Posterior cingulate gyrus (tissue), 11 donors: ENCODE results near the gene HIBCH.
A peak's percentile ranks its signal among the peaks of the same experiment; 100 is the strongest.
"Not testable (repeated sequence)": the region's sequence is repeated elsewhere in the genome, so short reads cannot be mapped to it uniquely, and the experiment has no call there.

Experiments used
- DNase-seq, 10 donors: peaks; one replicate each; pipeline versions ENCODE4 v3.0.0 to v3.0.0-alpha.2; 2020 to 2021; ENCODE audit warnings: mixed read lengths in 3 of 10
- intact Hi-C: fragments of 100-400 bp; cut with DNase I; formaldehyde crosslinking; loops from one replicate; pipeline ENCODE4 v1.15.1; 2023

Gene HIBCH

DNA sequence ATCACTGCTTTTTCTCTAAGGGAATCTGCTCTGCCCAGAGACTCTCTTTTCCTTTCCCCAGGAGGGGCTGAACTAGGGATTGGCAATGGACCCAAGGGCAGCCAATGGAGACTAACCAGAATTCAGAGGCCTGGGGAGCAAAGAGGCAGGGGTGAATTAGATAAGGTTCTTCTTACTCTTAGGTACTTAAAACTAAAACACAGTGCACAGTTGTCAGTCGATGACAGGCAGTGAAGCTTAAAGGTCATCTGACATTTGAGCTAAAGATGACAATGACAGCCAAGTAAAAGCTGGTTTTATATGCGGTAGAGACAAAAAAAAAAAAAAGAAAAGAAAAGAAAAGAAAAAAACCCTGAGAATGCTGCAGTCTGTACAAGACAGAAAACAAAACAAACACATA, 57.8 kb downstream of the HIBCH start:
- intact Hi-C loops = no loop called here
- no peak for DNase-seq

DNA sequence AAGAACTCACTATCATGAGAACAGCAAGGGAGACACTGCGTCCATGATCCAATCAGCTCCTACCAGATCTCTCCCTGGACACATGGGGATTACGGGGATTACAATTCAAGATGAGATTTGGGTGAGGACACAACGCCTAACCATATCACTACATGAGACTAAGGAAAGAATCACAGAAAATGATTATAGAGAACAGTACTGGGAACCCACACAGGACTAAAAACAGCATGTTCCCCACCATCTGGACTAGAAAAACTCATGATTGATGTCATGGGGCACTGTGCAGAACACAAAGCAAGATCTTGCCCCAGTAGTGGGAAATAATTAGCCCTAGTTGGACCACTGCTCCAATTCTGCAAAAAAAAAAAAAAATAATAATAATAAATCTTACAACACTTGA, 63.5 kb downstream of the HIBCH start:
- intact Hi-C loops = no loop called here
- no peak for DNase-seq

DNA sequence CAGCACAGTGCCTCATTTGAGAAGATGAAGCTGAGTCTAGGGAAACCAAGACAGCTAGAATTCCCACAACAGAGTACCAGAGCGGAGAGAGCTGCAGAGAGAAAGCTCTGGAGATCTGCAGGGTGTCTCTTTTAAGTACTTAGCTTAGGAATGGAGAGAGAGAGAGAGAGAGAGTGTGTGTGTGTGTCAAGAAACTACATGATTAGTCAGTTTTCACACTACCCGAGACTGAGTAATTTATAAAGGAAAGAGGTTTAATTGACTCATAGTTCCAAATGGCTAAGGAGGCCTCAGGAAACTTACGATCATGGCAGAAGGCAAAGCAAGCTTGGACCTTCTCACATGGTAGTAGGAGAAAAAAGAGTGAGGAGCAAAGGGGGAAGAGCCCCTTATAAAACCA, 64.0 kb downstream of the HIBCH start:
- intact Hi-C loops = no loop called here
- DNase-seq = no peak

DNA sequence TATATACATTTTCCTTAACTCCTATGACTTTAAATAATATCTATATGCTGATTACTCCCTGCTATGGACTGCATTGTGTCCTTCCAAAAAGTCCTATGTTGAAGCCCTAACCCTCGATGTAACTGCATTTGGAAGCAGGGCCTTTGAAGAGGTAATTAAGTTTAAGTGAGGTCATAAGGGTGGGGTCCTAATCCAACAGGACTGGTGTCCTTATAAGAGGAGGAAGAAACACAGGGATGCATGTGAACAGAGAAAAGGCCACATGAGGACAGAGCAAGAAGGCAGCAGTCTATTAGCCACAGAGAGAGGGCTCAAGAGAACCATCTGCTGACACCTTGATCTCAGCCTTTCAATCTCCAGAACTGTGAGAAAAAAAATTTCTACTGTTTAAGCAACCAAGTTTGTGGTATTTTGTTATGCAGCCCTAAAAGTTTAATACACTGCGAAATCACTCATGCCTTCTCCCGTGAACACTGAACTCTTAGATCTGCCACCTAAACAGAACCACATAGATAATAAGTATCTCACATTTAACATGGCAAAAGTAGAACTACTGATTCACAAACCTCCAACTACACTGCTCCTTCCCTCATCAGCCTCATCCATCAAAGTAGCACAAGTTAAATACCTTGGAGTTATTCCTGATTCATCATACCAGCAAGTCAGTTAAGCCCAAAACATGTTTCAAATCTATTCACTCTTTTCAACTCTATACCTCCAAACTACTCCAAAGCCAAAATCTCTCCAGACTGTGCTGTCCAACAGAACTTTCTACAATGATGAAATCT, 65.4 kb downstream of the HIBCH start:
- intact Hi-C loops = no loop called here
- DNase-seq = no peak

DNA sequence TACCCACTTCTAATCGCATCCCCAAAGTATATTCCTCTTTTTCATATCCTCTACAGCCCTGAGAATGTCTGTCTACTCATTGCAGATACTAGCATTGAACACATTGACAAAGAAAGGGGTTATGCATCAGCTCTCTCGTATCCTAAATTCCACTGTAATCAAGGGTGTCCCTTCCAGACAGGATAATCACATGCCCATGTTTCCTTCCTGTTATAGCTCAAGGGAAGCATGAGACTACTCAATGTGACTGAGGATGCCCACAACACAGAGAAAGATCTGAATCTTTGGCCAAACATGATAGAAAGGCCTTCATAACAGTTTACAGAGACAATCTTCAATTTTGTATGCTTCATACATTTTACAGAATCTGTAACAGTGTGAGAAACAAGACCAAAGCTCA, 69.2 kb downstream of the HIBCH start:
- intact Hi-C loops = no loop called here

DNA sequence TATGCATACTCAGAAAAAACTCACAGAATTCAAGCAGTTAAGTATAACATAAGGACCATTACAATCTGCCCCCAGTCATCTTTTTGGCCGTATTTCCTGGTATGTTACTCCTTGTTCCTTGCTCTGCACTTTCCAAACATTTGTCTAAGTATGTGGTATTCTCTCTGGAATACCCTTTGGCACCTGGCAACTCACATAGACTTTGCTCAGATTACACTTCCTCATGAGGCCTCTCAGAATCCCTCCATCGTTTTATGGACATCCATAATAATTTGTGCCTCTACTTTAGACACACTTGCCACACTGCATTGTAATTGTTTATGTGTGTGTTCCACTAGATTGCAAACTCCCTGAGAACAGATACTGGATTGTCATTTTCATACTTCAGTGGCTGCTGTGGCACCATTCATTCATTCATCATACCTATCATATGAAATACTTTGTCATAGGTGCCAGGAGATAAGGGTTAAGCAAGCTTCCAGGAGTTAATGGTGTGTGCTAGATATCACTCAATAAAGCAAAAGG, 84.0 kb downstream of the HIBCH start:
- no peak for DNase-seq
- intact Hi-C loops = no loop called here

More for the DNA sequence above, 69.2 kb downstream of the HIBCH start:
- DNase-seq = no peak

DNA sequence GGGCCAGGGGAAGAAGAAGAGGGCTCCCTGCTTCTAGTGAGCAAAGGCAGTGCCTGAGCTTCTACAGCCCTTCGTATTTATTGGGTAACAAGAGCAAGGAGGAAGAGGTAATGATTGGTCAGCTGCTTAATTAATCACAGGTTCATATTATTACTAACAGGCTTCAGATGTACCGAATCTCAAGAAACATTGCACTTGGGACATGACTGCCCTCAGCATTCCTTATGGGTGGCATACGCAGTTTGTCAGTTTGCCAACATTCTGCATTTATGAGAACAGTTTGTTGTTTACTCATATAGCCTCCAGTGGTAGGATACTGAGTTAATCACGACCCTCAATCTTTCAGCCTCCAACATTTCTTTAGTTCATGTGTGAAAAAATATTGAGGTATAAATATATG, 84.5 kb downstream of the HIBCH start:
- DNase-seq = no peak
- intact Hi-C loops = no loop called here

DNA sequence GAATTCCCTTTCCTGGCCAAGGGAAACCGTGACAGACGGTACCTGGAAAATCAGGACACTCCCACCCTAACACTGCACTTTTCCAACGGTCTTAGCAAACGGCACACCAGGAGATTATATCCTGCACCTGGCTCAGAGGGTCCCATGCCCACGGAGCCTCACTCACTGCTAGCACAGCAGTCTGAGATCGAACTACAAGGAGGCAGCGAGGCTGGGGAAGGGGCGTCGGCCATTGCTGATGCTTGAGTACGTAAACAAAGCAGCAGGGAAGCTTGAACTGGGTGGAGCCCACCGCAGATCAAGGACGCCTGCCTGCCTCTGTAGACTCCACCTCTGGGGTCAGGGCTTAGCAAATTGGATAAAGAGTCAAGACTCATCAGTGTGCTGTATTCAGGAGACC, 95.6 kb downstream of the HIBCH start:
- intact Hi-C loops = not testable (repeated sequence)
- DNase-seq = peak in 1 of 10 donors; percentile 69

DNA sequence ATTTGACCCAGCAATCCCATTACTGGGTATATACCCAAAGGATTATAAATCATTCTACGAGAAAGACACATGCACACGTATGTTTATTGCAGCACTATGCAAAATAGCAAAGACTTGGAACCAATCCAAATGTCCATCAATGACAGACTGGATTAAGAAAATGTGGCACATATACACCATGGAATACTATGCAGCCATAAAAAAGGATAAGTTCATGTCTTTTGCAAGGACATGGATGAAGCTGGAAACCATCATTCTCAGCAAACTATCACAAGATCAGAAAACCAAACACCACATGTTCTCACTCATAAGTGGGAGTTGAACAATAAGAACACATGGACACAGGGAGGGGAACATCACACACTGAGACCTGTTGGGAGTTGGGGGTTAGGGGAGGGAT, 96.9 kb downstream of the HIBCH start:
- DNase-seq, intact Hi-C loops: not testable (repeated sequence)

DNA sequence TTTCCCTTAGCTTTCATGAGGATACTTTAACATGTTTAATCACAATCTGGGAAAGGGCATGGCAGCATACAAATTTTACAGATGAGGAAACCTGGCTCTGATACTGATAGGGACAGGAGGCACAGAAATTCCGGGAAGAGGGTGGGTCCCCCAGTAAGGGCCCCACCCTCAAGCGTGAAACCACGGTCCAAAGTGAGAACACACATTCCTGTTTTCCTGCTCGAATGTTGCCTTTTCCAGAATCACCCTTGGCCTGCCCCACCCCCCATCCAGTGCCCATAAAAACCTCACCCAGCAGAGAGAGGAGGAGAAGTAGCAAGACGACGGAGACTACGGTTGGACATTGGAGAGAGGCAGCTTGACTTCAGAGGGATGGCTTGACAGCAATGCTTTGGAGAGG, 98.2 kb downstream of the HIBCH start:
- intact Hi-C loops = no loop called here
- DNase-seq = no peak

DNA sequence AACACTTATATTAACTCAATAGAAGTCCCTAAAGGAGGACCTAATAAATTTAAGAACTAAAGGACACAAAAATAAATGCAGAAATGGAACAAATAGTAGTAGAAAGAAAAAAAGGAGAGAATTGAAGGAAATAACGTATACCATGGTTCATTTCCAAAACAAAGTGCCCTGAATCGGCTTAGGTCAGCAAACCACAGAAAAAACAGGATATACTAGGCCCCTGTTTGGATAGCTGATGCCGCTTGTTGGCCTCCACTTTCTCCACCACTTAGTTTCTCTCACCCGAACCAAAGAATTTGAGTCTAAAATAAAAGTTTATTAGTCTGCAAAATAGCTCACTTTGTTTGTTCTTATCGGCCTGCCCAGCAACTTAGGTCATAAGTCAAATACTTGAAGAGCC, 100.4 kb downstream of the HIBCH start:
- no peak for DNase-seq
- intact Hi-C loops = no loop called here

DNA sequence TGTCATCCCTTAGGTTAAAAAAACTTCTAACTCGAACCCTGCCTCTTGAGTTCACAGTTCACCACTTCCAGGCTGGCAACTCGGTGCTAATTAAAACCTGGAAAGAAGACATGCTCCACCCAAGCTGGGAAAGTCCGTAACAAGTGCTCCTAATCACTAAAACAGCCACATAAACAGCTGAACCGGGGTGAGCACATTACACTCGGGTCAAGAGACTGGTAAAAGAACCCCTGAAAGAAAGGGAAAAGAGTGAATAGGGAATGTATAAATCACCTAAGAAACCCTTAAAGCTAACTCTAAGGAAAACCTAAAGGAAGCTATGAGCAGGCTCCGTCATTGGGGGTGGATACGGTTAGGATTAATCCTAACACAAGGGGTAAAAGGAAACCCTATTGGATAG, 102.0 kb downstream of the HIBCH start:
- no peak for DNase-seq
- intact Hi-C loops = no loop called here

DNA sequence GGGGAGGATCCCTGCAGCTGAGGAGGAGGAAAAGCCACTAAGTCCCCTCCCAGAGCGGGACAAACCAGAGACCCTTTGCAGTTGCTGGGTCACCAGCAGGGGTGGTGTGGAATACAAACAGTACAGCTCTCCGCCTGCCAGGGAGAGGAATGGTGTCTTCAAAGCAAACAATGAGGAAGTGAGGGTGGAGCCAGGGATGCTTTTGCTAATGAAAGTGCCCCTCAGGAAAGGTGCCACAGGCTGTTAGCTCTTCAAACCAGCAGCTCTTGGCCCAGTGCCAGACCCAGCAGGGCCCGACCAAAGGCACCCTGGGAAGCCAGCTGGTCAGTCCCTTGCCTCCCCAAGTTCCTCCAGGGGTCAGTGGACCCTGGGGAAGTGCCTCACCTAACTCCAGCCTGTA, 102.8 kb downstream of the HIBCH start:
- intact Hi-C loops = no loop called here
- peak in 5 of 10 donors; percentile 13 to 84 (median 43) for DNase-seq

DNA sequence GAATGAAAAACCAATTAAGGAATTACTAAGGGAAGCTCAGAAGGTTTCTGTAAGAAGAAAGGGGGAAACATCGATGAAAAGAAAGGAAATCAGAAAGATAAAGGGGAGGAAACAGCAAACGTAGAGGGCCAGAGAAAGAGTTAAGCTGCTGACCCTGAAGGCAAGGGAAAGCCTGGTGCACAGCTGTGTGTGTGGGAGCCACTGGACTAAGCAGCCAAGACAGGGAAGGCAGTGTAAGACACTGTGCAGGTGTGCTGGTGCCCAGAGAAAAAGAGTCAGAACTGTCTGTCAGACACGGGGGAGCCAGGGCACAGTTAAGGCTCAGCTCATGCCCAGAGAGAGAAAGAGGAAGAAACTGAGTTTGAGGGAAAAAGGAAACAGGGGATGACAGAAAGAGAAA, 104.0 kb downstream of the HIBCH start:
- DNase-seq = no peak
- intact Hi-C loops = no loop called here

DNA sequence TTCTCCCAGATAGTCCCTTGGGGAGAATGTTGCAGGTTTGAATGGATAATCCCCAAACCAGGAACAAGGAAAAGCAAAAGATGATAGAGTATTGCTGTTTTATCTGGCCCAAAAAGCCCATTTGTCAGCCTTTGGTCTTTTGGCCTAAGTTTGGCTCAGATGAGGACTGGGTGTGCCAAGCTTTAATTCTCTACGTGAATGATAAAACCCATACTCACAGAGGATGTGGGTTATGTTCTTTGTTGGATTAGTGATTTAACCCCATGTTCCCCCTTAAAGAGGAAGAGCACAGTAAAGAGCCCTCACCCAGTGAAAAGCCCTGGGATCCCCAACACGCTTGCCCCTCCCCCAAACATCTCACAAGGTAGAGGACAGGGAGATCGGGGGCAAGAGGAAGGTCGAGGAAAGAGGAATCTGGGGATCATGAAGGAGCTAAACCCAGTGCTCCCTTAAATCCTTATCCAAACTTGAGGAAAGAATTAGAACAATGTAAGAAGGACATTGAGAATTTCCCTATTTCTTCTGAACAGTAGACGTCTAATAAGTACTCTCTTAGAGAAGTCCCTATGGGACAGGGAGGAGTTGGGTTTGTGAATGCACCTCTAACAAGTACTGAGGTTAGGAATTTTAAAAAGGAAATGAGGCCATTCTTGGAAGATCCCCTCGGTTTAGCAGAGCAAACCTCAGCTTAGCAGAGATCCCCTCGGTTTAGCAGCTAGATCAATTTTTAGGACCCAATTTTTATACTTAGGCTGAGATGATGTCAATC, 105.0 kb downstream of the HIBCH start:
- DNase-seq = no peak
- intact Hi-C loops = no loop called here

DNA sequence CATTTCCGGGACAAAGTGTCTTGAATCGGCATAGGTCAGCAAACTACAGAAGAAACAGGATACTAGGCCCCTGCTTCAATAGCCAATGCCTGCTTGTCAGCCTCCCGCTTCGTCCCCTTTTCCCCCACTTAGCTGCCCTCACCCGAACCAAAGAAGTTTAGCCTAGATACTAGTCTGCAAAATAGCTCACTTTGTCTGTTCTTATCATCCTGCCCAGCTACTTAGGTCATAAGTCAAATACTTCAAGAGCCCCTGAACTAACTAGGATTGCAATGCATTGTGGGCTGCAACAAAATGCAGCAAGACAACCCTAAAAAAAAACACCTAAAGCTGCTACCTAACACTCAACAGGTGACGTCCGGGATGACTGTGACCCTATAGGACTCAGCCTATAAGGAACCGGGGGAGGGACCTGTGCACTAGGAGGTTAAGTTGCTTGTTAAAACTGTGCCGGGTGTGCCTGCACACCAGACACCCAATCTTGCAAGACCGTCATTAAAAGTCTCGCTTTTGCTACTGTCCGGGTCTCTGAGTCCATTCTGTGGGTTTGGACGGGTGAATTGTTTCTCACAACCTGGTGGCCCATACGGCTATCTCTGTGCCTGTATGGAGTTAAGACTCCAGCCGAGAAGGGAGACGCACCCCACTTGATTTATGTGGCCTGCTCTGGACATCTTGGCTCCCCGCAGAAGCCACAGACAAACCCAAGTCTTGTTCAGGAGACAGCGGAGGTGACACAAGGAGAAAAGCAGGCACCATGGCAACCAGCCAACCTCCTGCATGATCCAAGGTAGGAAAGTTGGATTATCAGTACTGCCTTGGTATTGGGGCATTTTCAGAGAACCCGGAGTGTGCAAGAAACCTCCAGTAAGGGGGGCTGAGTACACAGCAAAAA, 105.9 kb downstream of the HIBCH start:
- DNase-seq = no peak
- intact Hi-C loops = no loop called here

DNA sequence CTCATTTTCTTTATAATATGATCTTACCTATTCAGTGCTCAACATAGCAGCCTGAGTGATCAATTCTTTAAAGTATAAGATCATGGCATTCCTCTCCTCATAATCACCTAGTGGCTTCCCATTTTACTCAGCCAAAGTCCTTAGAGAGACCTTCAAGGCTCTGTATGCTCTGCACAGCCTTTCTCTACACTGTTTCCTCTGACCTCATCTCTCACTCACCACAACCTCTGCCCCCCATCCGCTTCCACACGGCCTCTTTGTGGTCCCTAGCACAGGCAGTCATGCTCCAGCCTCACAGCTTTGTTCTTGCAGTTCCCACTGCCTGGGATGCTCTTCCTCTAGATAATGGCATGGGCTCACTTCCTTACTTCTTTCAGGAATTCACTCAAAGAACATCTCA, 109.2 kb downstream of the HIBCH start:
- no peak for DNase-seq
- intact Hi-C loops = no loop called here

DNA sequence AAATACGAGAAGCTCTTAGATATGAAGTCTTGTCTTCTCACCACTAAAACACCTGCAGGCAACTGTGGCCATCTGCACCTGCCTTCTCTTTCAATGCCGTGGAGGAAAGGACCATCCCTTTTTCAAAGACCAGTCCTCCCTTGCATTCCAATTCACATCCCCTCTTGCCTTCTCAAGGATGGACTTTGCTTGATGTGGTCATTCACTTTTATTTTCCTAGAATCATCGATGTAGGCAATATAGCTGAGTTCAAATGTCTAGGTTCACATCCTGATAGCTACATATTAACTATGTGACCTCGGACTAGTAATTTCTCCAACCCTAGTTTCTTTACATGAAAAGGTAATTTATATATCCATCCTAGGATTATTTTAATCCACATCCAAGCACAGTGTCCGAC, 110.1 kb downstream of the HIBCH start:
- intact Hi-C loops = no loop called here

DNA sequence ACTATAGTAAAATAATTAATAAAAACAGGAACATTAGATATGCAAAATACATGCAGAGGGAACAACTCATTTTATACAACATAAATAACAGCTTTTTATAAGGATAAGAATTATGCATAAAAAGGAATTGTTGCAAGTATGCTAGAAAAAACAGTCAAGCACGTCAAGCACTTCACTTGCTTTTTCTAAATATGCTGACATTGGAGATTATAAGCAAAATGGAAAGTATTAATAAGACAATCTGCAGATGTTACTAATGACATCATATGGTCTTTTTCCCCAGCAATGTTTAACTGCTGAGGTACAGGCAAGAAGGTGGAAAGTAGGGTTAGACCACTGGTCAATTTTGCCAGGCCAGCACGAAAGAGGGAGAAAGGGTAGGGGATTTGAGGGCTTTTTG, 111.7 kb downstream of the HIBCH start:
- intact Hi-C loops = no loop called here
- no peak for DNase-seq

More for the DNA sequence above, 110.1 kb downstream of the HIBCH start:
- DNase-seq = no peak

DNA sequence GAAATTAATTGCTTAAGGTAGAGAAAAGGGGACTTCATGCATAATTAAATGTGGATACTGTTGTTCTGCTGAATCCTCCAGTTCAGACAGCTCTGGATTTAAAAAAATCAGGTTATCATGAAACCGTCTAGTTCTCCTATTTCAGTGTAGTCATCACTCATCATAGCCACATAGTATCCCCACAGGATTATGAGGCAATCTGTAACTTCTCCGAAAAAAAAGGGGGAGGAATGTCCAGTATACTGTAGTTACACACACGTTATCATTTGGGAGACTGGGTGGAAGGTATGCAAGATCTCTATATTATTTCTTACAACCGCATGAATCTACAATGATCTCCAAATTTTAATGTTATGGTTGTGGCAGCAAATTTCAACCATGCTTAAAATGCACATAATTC, 114.0 kb downstream of the HIBCH start:
- DNase-seq = no peak
- intact Hi-C loops = no loop called here

DNA sequence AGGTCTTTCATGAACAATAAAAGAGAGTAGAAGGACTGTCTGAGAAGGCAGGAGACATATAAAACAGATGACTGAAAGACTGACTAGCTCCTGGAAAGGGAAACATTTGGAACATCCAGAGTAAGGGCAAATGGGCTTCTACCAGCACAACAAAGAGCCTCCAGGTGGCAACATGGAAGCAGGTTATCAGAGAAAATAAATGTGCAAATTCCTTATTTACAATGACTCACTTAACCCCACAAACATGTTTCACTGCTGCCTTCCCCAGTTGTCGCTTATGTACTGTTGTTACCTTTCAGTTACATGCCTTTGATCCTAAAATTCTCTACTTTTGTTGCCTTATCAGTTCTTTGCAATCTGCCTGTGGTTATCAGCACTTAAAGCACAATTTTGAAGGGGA, 117.0 kb downstream of the HIBCH start:
- intact Hi-C loops = no loop called here

More for the DNA sequence above, 117.0 kb downstream of the HIBCH start:
- no peak for DNase-seq
